HUDEP-2 (cell line): ENCODE data around the gene LRRN3.

ENCODE experiments used
- DNase-seq, 76 experiments: peaks; one replicate each; lab custom pipeline; 2025; ENCODE audit not compliant: unreplicated experiment in 76 of 76; lab: John Stamatoyannopoulos, UW

The LRRN3 gene

DNA sequence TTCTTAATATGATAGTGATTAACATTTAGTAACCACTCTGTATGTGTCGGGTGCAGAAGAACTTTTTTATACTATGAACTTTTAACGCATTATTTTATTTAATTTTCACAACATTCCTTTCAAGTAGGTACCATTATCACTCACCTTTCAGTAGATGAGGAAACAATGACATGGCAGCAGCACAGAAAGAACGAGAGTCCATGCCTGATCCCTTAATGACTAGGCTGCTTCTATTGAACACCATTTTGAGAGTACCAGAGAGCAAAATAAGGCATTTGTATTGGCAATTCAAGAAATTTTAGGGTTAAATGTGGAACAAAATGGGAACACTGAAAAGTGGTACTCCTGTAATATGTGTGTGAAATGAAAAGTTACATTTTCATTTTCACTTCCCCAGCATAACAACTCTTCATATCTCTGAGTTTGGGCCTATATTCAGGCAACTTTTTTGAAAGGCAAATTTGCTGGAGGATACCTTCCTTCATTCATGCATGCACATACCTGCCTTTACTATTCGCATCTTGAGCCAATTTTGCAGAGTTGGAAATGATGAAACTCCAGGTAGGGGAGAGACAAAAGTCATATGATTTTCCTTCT lies 12.8 kb downstream of the LRRN3 start:
- no peak for DNase-seq

DNA sequence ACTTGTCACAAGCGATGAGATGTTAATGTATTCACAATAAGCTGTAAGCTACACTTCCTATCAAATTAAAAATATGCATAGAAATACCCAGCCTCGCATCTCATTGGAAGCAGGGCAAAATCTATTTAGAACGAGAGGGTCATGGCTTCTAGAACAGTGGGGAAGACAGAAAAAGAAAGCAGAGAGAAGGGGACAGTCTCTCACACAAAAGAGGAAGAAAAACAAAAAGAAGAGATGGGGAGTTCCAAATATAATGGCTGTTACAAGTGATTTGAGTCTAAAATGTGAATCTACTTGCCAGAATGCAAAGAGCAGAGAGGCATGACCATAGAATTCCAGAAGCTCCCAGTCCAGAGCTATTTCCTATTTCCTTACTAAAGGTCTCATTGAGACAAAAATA lies 13.8 kb downstream of the LRRN3 start:
- no peak for DNase-seq

DNA sequence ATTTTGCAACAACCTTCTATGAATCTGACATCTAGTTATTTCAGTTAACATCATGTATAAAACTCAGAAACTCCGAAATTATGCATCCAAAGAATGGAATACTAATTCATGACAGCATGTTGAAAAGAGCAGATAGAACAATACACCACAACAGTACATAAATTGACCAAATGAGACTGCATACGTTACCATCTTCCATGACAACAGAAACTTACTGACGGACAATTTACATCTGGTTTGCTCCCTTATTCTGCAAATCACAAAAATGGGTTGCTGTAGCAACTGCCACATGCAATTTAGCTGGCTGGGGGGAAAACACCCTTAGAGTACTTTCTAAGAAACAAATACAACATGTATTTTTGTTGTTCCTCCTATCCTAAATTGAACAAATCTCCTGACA lies 14.3 kb downstream of the LRRN3 start:
- no peak for DNase-seq

DNA sequence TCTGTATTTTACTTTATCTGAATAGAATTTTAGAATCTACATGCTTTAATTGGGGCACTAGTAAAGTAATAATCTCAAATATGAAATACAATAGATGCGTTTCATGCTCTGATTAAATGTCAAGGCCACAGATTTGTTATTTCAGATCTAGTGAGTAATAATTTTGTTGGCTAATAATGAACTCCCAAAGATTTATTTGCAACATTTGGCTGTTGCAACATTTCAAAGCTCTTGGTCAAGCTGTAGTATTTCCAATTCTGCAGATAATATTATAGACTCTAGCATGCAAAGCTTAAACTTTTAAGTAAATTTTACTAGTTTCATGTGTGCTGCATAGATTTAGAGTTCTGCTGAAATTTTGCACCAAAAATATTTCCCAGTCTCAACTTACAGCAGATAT lies 16.7 kb downstream of the LRRN3 start:
- no peak for DNase-seq

DNA sequence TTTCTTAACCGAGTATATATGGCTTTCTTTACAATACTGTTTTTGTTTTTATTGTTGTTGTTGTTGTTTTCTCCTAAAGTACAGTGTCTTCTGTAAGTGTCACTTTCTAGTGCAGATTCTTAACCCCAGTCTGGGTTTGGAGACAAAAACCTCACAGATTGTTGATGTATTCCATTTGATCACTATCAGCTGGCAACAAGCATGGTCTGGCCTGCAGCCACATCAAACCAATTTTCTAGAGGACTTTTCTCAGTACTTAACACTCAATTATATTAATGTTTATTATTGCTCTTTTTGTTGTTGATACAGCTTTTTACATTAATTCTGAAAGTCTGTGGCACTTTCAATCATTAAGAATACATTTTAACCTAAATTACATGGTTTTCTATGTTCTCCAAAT lies 17.1 kb downstream of the LRRN3 start:
- DNase-seq: no peak

DNA sequence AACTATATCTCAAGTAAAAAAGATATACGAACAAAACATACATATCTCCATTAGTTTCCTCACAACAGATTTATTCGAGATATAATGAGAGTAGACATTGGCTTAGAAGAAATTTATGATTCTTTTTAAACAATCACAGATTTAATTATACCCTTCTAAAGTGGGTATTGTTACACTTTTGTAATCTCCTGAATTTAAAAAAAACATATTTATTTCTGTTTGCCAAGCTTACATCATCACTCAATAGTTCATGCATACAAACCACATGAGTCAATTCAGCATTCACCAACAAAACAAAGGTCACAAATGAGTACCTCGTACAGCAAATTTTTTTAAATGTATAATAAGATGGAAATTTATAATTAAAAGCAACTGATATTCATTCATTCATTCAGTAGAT lies 17.6 kb downstream of the LRRN3 start:
- DNase-seq: no peak

DNA sequence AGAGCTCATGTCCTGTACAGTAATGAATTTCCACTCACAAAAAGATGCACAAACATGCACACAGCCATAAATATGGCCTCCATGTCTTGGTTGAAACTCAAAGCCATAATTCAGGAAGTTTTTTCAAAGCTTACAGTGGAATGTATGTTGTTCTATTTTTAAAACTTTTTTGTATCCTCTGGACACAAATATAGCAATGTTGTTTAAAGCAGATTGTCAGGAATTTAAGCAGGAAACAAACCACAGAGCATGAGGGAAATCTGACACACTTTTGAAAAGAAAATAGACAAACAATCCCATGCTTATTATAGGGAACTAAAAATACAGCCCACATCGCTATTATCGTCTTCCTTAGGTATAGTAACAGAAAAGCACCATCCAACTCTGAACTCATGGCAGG lies 21.5 kb downstream of the LRRN3 start:
- no peak for DNase-seq

DNA sequence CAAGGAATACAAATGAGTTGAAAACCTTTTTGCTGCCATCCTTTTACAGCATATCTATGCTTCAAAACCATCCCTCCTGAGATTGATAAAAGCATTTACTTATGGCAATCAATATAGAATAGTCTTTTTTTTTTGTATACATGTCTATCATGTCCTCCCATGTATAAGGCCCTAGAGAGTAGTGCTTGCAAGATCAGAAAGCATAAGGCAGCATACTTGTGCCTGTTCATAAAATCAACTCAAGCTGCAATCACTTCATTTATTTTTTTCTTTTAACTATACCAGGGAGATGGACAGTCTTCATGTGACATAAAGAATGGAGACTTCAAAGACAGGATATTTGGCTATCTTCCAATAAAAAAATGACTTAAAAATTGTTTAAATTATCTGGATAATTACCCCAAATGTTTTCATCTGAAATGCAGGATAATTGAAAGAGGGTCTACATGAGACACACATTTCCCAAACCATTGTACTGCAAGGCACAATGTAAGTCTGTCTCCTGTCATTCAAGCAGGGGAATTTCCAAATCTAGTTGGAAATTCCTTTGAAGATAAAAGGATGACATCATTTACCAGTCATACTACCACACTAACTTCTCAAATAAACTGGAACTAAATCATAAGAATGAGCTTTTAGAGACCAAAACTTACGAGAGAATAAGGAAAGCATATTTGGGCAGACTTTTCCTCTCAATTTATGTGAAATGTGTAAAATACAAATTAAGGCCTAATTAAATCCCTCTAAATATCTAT lies 22.5 kb downstream of the LRRN3 start:
- DNase-seq: no peak

DNA sequence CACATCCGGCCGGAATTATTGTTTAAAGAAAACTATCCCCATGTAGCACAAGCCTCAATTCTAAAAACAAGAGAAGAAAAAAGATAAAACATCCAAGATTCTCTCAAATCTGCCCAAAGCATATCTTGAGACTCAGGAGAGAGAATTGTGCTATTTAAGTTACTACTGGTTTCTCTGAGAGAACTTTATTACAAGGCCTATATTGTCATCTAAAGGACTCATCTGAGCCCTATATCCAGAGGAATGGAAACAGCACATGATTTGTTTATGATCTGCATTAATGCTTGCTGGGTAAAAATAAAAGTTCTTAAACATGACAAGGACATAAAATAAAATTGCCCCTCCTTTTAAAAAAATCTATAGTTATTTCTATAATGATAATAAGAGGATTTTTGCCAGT lies 25.0 kb downstream of the LRRN3 start:
- DNase-seq: no peak

DNA sequence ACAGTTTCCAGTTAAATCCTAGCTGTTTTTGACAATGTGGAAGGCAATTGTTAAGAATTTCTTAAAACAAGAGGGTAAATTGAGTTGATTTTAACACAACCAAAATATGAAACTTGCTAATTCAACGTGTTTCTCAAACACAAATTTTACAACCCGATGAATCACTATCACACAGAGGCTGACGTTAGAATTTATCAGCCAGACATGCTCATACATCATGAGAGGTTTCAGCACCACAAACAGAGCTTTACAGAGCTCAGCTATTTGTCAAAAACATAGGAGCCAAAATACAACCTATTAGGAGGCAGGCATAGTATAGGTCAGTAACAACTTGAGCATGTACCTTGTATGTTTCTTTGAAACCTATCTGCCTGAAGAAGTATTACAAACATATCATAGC lies 36.1 kb downstream of the LRRN3 start:
- DNase-seq: no peak

DNA sequence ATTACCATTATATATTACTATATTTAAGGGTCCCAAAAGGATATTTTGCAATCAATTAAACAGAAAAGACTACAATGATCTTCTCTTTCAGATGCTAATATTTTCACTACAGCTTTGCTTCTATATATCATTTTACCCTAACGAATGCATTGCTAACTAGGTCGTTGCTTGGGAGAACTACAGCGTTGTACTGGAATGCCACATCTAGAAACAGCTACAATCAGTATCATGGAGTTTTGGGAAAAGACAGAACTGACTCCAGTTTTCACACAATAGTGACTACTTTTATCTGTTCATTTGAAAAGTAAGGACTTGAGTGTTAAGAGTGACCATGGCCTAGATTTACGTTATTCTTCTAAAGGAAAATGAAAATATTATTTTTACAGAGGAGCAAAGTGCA lies 38.5 kb downstream of the LRRN3 start:
- DNase-seq: no peak

DNA sequence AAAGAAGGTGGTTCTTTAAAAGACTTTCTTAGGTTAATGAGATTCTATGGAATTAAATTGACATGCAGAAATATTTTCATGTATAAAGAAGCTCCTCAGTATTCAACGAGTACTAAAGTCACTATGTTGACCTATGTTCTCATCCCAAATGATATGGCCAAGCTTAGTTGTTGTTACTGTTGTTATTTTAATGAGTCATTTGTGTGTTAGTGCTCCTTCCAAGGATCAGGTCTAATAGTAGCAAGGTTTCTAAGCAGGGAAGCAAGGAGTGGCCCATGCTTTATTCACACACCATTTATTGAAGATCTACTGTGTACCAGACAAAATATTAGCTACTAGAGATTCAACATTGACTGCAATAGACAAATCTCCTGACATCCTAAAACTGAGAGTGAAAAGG lies 41.9 kb downstream of the LRRN3 start:
- DNase-seq: no peak

DNA sequence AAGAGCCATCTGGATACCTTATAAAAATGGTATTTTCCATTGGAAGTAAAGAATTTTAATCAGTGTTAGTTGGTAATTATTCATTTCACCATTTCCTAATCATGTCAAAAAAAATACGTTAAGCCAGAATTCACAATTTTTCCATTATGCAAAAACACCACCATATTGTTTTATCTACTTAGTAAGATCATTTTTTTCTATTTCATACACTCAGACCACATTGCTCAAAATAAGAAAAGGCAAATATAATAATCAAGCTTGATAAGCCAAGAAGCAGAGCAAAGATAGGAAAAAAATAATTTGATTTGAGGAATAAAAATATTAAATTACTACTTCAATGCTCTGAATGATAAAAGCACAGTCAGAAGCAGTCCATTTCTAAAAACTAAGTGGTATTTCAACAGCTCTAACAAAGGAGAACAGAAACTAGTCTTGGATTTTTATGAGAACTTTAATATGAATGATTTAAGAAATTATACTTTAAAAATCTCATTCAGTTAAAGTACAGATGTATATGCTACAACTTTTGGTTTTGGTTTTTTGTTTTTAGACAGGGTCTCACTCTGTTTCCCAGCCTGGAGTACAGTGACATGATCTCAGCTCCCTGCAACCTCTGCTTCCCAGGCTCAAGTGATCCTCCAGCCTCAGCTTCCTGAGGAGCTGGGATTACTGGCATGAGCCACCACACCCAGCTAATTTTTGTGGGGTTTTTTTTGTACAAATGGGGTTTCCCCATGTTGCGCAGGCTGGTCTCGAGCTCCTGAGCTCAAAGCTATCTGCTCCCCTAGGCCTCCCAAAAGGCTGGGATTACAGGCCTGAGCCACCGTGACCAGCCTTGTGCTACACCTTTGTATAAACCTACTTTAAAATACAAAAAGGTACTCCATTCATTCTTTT lies 46.6 kb downstream of the LRRN3 start:
- no peak for DNase-seq

DNA sequence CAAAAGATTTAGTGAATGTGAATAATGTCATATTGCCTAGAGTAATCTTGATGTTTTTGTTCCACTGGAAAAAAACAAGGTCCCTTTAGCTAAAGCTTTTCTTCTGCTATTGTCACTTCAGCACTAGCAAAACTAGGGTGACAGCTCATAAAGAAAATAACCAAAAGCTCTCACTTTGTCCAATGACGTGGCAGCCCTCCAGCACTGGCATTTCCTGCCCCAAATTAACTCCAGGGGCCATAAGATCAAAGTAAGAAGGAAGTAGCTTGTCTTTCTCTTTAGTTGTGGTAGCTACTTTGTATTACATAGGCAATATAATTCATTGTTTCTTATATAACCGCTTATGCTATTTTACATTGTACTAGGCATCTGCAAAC lies 47.3 kb downstream of the LRRN3 start:
- no peak for DNase-seq

DNA sequence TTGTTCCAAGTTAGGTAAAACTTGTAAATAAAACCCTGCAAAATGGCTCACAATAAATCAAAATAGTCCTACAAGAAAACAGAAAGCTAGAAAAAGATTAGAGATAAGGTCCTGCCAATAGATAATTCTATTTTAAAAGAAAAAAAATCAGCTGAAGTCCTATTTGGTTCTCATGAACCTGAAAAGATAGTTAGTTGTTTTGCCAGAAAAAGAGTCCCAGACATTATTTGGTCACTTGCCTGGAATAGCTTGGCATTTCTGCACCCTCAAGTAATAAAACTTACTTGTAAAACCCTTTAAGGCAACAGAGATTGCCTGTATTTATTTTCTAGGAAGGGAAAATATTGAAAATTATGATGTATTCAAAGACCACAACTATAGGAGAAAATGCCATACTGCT lies 47.7 kb downstream of the LRRN3 start:
- DNase-seq: no peak

DNA sequence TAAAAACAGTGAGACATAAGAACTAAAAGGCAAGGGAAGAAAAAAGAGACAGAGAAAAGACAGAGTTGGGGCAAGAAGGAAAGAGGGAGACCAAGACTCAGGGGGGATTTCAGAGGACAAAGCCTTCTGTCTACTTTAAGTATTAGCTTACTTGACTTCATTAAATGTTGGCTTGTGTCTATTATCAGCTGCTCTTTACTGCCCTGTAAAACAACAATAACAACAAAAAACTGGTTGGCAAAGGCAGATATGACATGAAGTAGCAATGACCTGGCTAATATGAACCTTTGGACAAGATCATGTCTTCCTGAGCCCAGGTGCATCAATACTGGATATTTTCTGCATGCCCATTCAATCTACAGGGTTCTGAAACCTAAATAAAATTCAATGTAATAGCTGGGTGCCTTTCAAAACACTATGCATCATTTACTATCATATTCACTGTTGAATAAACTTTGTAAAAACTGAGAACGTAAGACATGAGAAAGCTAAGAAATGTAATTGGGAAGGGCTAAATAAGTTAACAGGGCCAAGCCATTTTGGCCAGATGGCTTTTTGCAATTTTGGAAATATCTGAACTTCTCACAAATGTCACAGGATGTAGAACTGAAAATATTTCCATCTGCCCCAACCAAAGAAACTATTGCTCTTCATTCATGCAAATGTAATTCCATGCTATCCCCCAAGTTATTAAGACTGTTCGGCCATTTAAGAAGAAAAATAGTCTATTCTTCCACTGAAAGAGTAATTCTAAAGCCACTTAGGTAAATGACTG lies 49.4 kb downstream of the LRRN3 start:
- no peak for DNase-seq

DNA sequence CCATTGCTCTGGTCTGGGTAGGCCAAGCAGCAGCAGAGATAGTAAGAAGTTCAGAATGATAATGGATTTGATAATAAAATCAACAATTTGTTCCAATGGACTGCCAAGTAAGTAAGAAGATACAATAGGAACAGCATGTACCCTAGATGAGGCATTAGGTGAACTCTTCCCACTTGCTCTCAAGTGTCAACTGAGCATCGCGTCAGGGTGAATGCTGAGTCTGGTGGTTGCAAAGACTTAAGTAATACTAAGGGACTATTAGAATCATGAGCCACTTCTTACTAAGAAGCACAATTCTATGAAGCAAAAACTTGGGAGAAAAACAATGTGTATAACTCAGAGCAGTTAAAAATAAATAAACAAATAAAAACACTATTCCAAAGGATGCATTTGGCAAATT lies 54.5 kb downstream of the LRRN3 start:
- no peak for DNase-seq

DNA sequence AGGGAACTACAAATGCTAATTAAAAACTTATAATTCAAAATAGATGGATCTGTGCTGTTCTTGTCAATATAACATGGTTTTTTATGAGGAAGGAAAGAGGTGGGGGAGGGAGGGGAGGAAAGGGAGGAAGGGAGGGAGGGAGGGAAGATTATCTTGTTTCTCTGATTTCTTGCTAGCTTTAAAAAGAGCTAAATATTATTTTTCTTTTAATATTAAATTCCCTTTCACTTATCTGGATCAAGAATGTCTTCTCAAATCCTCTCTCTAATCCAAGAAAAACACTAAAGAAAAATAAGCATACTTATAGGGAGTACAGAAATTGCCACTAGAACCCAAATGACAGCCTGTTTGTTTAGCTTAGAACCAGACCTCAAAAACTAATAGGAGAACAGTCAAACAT lies 55.2 kb downstream of the LRRN3 start:
- DNase-seq: no peak

DNA sequence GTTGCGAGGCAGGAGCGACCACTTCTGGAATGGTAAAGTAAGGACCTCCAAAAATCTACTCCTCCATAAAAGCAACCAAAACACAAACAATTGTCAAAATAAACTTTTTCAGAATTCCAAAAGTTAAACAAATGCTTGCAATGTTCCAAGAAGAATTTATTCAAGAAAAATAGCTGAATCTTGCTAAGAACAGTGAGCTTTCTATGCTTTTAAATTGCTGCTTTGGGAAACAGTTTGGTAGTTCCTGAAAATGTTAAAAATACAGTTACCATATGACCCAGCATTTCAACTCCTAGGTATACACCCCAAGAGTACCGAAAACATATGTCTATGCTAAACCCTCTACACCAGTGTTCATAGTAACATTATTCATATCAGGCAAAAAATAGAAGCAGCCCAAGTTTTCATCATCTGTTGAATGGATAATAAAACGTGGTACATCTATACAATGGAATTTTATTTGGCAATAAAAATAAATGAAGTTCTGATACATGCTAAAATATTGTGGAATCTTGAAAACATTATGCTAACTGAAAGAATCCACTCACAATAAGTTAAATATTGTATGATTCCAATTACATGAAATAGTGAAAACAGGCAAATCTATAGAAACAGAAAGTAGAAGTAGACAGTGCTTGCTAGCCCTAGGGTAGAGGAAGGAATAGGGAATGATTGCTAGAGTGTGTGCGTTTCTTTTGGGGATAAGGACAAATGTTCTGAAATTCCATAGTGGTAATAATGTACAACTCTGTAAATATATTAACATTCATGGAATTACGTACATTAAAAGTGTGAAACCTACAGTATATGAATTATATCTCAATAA lies 57.0 kb downstream of the LRRN3 start:
- no peak for DNase-seq

DNA sequence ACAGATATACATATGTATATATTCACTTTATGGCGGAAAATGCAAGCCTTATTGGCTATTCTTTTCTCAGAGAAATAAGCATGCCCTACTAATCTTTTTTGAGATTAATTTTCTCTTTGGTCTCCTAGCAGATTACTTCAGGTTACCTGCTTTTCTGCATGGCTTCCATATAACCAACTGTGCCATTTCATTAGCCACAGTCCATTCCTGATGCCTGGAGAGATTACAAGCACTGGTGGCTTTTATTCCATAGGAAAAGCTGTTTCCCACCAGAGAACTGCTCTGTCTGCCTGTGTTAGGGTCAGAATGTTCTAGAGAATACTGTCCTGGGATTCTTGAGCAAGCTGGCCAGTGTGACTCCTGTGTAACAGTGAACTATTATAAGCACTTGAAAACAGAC lies 59.8 kb downstream of the LRRN3 start:
- DNase-seq: no peak
